ENCODE measurements around the gene LPIN1.
"Not testable (repeated sequence)": the region's sequence is repeated elsewhere in the genome, so short reads cannot be mapped to it uniquely, and the experiment has no call there.

LPIN1 gene

DNA sequence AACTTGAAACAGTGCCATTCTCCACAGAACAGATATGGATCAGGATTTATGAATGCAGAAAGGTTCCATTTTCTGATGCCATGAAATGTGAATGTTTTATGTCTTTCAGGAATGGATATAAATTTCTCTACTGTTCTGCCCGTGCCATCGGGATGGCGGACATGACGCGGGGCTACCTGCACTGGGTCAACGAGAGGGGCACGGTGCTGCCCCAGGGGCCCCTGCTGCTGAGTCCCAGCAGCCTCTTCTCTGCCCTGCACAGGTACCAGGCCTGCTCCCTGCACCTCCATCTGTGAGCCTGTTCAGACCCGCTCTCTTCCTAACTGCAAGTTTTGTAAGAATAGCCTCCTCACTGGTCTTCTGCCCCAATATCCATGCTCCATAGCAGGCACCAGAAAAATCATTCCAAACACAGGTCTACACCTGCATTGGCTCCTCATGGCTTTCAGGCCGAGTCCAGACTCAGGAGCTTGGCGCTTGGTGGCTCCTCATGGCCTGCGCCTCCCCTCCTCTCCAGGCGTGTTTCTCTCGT, 68.6 kb downstream of the LPIN1 start:
- no peak for DNase-seq

DNA sequence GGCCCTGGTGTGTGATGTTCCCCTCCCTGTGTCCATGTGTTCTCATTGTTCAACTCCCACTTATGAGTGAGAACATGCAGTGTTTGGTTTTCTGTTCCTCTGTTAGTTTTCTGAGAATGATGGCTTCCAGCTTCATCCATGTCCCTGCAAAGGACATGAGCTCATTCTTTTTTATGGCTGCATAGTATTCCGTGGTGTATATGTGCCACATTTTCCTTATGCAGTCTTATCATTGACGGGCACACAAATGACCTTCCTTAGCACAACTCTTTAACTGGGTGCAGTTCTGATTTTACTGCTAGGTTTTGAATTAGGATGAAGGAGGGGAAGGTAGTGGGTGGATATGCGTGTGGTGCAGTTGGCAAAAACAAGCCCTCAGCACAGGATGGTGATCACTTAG, 70.5 kb downstream of the LPIN1 start:
- DNase-seq = not testable (repeated sequence)

DNA sequence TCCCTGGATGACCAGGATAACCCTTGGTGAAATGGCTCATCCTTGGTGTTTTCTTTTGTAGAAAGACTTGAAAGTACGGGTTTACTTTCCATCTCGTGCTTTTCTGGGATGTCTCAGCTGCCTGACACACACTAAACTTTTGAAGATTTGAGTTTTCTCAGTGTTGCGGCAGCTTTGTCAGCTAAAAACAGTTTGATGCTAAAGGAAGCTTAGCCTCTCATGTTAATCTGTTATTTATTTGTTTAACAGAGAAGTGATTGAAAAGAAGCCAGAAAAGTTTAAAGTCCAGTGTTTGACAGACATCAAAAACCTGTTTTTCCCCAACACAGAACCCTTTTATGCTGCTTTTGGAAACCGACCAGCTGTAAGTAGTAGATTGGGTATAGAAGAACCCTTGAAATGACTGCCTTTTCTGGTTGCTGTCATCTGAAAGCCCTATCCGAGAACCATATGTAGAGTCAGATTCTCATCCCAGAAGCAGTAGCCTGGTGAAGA, 72.8 kb downstream of the LPIN1 start:
- DNase-seq = no peak

DNA sequence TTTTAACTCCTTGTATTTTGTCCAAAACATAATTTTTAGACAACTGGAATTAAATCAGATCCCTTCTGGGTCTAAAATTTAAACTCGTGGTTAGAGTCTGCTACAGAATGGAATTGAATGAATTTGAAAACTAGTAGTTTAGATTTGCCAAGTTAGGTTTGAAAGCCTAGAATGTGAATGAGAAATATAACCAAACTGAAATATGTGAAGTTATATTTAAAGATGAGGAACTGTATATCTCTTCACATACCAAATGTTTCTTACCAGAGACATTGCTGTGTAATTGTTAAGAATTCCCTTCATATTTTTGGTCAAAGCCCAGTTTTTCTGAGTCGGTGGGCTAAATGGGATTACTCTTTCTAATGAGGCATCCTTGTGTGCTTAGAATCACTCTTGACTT, 74.2 kb downstream of the LPIN1 start:
- no peak for DNase-seq

DNA sequence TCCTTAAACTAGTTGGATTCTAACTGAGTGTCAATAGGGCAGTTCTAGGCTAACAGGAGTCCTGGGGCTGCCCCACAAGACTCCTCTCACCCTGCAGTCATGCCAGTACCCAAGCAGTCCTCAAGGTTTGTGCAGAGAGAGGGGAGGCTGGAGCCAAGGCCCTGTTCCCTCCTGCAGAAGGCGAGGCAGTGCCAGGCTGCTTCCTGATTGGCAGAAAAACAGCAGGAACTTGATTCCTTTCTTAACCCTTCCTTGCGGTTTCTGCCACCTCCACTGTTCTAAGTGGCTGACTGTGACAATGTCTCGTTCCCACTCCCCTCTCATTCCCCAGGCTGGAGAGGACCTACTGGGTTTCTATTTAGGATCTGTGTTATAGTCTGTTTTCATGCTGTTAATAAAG, 75.3 kb downstream of the LPIN1 start:
- no peak for DNase-seq

DNA sequence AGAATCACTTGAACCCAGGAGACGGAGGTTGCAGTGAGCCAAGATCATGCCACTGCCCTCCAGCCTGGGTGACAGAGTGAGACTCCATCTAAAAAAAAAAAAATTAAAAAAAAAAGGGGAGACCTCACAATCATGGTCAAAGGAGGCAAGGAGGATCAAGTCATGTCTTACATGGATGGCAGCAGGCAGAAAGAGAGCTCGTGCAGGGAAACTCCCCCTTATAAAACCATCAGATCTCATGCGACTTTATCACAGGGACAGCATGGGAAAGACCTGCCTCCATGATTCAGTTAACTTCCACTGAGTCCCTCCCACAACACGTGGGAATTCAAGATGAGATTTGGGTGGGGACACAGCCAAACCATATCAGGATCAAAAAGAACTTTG, 75.9 kb downstream of the LPIN1 start:
- DNase-seq = not testable (repeated sequence)

DNA sequence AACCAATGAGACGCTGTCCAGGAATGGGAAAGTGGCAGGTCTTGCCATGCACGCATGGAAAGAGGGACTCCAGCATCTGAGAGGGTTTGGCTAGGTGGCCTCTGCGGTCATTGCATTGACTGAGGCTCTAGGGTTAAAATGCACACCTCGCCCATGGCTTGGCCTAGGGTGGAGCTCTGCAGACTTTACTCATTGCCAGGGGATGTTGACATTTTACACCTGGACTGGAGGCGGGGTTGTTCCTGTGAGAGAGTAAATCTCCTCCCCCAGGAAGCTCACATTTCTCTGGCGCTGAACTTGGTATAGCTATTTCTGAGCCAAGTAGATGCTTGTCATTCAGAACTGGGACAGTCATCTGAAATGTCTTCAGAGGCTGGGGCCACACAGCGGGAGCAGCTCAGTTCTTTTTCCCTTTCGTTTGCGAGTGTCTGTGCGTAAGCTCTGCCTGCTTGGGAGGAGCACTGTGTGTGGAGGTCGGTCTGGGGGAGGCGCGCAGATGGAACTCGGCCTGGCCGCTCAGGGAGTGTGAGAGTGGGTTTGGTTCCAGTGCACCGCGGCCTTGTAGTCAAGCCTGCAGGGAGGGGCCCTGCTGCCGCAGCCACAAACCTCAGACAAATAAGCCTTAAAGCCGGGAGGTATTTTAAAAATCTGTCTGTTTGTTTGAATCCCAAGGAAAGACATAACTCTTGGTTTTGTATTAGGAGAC, 76.5 kb downstream of the LPIN1 start:
- no peak for DNase-seq

DNA sequence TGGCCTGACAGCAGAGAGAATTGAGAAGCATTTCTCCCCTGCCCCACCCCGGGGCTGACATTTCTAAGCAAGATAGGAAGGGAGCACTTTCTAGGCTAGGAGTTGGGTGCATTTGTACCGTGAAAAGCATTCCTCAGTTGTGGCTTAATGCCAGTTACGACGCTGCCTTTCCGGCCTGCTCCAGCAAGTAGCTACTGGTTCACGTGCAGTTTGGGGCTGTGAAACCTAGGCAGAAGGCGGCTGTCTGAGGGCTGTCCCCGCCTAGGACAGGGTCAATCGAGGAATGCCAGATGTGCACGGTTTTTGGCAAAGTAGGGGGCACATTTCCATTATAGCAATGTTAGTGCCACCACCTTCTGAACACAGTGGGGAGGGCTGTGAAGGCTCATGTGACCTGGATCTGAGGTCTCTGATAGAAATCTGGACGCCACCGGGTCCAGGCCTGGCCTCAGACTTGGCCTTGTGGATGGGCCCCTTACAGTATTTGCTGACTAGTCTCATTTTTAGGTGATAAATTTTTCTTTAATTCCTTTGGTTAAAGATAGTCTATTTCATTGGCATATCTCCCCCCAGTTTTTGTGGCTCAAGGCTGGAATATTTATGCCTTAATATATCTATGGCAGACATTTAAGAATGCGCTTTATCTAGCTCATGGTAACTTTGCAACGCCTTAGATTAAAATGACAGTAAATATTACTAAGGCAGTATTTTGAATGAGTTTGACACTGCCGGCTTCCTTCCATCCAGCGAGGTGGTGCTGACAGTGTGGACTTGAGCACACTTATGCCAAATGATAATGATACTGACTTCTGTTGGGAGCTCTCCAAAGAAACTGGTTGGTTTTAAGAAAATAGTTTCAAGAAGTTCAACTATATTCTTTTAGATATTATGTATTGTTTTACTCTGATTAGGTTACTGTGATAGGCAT, 78.7 kb downstream of the LPIN1 start:
- no peak for DNase-seq

DNA sequence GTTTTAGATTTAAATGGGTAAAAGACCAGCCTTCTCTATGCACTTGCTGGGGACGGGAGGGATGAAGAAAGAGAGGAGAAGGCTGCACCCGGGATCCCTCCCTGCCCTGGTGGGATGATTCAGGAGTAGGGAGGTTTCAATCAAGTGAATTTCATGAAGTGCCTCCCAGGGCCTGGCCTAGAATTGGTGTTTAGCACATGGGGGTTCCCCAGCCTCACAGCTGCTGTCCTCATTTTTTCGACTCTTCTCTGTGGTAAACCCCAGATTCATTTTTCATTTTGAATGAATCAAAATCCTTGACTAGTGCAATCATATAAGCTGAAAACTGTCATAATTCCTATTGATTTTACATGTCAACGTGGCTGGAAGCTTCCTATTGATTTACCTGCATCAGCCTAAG, 81.1 kb downstream of the LPIN1 start:
- DNase-seq = no peak

DNA sequence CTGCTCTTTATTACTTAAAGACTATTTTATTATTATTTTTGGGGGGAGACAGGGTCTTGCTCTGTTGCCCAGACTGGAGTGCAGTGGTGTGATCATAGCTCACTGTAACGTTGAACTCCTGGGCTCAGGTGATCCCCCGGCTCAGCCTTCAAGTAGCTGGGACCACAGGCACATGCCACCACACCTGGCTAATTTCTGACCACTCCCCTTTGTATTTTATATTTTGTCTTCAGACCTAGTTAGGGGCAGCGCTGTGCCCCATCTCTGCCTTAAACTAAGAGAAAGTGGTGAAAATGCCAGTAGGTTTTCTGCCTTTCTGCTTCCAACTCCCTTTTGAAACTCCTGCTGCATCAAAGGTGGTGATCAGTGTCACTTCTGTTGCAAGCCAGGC, 82.5 kb downstream of the LPIN1 start:
- DNase-seq = no peak

DNA sequence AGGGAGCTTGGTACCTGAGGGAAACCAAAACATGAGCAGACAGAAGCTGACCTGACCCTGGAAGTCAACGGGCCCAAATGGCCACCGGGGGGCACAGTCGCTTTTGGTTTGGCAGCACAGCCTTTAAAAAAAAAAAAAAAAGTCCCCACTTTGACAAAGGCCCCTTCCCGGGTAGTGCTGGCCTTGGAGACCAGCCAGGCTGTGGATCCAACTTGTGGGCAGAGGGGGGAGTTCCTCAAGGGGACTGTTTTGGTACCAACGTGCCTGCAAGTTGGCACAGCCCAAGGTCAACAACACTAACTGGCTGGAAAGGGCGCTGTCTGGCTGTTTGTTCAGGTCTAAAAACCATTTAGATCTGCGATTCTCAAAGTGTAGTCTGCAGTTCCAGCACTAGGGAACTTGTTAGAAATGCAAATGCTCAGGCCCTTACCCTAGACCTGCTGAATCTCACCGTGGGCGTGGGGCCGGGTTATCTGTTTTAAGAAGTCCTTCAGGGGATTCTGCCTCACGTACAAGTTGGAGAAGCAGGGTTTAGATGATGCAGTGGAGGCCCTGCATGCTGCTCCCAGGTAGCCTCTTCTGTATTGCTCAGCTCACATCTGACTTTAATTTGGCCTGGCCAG, 83.0 kb downstream of the LPIN1 start:
- peak; percentile 35 for DNase-seq

DNA sequence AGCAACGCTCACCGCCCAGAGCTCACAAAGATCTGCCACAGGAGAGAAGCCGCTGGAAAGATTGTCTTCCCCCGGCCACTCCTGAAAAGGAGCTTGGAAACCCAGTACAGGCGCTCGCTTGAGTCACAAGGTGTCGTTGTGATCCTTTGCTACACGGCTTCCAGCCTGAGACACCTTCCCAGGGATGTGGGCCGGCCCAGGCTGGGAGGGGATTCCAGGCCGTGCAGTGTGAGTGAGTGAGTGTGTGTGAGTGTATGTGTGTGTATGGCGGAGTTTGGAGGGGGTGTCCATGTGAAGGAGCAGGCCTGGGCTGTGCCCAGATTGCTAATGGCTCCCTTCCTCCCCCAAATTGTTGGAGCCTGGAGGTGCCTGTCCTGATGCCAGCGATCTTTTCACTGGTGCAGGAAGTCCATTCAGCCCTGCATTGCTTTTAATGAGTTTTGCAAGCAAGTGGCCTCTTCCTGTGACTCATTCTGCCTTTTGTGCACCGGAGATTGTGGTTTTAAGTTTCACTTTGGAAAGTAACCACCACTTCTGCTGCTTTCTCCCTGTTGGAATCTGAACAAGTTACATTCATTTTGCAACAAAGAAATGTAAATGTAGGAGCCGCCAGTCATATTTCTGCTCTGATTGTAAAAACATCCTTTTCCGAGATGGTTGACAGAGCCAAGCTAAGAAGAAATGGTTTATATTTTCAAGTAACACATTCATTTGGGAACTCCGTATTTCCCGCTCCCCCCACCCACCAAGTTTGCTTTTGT, 83.7 kb downstream of the LPIN1 start:
- peak; percentile 60 for DNase-seq

DNA sequence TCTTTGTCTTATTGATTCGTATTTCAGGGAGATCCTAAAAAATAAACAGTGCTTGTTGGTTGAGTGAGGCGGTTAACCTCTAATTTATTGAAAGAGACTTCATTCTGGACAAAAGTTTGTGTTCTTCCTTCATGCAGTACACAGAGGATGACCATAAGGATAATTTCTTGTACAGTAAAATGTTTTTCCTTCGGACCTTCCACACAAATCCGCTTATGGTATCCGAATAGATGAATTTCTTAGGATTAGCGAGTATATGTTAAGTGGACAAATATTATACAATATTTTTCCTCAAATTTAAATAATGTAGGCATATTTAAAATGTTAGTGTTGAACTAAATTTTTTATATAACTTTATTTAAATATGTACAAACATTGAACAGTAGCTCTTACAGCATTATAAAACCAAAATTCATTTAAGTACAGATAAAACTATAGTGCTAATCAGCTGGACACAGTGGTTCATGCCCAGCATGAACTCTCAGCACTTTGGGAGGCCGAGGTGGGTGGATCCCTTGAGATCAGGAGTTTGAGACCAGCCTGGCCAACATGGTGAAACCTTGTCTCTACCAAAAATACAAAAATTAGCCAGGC, 84.4 kb downstream of the LPIN1 start:
- DNase-seq = no peak

DNA sequence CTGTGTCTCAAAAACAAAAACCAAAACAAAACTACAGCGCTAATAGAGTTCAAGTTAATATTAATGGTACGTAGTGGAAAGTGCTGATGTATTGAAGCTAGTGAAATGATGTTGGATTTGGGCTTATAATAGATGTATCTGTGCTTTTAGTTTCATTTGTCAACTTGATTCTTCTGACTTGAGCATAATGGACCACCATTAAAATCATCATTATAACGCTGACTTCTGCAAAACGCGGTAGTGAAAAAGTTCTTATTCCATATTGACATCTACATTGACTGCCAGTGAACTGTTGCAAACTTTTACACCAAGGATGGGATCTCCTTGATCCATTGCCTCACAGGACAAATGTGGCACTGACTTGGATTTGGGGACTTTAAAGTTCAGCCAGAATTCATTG, 85.0 kb downstream of the LPIN1 start:
- no peak for DNase-seq

DNA sequence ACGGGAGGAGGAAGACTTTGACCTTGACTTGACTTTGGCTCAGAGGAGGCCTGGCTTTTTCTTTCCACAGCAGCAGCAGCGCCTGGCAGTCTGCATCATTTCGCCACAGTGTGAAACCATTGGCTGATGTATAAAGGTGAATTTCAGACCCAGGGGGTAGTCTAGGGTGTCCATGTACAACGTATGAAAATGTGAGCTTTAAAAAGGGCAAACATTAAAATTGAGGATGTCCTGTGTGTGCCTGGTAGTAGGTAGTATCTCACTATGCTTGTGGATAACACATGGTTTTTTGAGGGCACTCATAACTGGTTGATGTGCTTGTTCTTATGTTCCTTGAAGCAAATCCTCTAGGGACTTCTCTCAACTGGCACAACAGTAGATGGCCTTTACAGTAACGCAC, 86.1 kb downstream of the LPIN1 start:
- DNase-seq = no peak

DNA sequence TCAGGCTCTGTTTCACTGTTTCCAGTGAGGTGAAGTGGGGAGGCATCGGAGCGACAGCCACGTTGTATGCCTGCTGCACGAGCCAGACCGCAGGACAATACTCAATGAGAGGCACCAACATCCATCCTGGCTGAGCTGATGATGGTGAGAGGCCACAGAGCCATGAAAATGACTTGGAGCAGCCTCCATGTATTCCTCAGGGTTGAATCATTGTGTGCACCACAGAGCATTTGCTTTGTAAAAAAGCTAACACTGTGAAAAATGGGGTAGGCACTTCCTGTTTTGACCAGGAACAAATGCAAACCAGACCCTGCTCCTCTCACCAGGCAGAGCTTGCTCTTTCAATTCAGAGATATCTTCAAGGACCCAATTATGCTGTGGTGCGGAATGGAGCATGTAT, 87.2 kb downstream of the LPIN1 start:
- no peak for DNase-seq

DNA sequence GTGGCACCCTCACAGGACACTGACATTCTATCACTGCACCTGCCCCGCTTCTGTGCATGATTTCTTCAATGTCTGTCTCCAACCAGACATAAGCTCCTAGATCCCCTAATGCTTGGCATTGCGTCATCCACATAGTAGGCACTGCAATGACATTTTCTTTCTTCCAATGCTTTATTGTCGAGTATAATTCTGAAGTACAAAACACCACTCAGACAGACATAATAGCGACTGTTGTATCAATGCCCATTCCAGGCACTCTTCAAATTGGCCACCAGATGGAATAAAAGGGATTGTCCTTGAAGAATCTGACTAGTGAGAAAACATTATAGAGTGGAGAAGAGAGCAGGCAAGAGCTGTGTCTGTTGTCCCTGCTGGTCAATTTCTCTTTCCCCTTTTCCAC, 89.0 kb downstream of the LPIN1 start:
- DNase-seq = no peak

DNA sequence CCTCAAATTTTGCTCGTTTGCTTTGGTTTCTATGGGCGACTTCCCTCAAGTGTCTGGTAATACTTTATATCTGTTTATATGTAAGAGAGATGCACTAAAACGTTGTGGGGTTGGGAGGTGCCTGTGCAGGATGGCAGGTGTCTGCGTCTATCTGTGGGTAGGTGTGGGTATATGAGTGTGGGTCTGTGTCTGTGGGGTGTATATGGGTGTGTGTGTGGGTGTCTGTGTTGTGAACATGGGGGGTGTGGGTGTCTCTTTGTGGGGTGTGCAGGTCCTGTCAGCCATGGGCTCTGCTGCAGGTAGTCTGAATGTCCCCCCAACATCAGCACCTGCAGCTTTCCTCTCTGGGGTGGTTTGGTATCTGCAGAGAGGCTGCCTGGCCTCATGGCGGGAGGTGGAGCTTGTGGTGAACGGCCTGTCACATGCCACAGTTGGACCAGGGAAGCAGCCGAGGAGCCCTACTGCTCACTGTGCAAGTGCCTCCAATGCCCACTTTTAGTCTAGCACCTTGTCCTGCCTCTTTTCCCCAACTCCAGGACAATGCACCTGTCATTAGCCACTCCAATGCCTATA, 90.3 kb downstream of the LPIN1 start:
- DNase-seq = no peak

DNA sequence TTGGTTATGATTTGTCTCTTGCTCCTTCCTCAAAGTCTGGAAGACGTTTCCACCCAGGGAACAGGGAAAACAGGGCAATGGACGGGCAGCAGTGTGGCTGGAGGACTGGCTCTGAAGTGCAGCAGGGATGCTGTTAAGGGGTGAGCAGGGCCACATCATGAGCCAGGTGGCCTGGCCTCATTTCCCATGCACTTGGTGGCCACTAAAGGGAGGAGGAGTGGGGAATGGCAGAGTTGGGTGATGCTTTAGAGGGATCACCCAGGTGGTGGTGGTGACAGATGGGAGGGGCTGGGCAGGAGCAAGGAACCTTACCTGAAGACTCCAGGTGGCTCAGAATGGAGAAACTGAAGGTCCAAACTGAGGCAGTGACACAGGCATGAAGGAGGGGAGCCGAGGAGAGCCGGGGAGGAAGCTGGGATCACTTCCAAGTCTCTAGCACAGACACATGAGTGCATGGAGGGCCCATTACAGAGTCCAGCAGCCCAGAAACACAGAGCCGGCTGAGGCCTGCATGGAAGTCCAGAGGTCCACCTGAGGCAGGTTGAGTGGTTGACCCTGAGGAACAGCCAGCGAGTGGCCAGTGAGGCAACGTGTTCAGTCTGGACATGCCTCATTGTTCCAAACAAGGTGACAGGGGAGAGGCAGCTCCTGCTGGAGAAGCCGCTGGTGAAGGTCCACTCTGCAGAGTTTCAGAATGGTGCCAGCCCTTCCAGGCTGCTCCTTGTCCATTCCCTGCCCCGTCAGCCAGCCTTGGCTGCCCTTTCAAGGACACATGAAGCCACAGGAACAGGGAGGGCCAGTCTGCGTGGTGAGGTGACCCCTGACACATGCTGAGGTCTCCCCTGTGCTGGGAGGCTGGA, 91.7 kb downstream of the LPIN1 start:
- DNase-seq = no peak

DNA sequence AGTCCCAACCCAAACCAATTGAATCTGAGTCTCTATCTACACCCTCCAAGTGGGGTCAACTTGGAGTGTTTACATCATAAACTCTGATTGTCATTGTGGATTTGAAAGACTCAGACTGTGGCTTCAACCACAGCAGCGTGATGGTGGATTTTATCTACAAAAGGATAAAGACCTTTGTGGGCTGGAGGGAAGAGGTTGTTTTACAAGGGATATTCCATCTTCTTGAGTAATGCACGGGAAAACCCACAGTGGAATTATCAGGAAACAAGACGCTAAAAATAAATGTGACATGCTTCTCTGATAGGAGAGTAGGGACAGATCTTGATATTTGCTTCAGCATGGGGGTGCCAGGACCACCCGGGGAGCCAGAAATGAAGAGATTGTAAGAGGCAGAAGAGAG, 93.5 kb downstream of the LPIN1 start:
- DNase-seq = no peak

DNA sequence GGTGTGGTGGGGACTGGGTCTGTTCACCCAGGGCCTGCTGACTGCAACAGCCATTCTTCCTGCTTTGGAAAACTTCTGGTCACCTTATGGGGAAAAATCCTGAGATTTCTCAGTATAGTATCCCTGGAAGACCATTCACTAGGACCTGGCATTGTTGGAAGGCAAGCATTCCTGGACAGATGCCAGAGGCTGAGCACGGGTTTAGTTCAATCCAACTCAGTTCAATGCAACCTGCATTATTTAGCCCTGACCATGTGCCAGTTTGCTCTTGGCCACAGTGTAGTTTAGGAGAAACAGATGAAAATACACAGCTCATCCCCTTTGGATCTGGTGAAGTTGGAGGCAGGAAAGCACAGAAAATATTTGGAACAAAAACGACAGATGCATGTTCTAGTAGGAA, 95.9 kb downstream of the LPIN1 start:
- DNase-seq = no peak

Measured in NCI-H187 treated with DMSO at 0.1 percent for 48 hours (cell line).